AG20443 (cell line): ENCODE results near the gene OTUB2.

Source experiments
- DNase-seq: peaks from one replicate; pipeline ENCODE4 v3.0.0; 2012; ENCODE audit warnings: low spot score, mixed read lengths

Gene OTUB2

DNA sequence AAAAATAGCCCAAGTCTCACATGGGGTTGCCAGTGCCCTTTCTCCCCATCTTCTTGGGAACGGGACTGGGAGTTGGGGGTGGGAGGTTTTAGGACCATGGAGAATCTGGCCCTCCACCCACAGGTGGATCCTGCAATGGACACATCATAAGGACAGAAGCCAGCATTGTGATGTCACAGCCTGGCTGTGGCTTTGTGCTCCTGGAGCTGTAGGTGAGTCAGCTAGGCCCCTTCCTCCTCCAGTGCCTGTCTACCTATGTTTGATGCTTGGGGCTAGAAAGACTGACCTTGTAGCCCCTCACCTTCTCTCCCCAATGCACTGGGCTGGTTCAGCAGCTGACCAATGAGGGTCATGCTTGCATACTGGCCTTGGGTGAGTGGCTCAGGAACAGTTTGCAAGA lies 29.1 kb upstream of the OTUB2 start, which contains the start of gene CCDC197:
Gene CCDC197 (plus strand): TSS at position 220 of the 400 bp plus-strand sequence. CDS start 831 bp downstream, outside the sequence.
- DNase-seq = no peak

DNA sequence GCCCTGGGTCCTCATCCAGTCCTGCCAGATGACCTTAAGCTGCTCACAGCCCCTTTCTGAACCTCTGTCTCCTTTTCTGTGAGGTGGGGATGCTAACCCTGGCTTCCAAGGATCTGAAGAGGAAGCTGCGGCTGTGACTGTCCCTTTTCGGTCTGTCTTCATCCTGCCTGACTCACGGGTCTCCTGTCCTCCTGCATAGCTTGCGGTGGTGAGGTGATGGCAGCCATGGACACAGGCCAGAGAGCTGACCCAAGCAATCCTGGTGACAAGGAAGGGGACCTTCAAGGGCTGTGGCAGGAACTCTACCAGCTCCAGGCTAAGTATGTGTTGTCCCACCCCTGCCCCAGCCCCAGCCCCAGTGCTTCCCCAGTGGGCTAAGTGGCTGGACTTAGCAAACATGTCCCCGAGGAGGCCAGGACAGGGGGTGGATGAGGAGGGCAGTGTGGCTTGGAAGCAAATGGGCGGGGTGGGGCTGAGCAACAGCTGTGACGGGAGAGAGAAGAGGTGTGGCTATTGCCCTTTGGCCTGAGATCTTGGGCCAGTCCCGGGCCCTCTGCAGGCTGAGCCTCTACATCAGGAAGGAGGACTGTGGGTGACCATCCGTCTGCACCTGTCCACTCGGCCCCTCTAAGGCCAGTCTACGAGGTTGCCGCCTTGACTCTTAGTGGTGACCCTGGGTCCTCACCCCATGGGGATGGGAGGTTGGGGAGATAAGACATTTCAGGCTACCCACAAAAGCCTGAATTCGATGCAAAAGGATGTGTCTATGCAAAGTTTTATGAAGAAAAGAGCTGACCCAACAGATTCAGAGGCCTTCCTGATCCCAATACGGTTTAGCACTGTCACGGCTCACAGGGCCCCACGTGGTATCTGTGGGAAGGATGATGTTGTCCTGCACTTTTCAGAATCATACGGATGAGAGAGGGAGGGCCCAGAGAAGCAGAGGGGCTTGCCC lies 27.9 kb upstream of the OTUB2 start:
- no peak for DNase-seq

DNA sequence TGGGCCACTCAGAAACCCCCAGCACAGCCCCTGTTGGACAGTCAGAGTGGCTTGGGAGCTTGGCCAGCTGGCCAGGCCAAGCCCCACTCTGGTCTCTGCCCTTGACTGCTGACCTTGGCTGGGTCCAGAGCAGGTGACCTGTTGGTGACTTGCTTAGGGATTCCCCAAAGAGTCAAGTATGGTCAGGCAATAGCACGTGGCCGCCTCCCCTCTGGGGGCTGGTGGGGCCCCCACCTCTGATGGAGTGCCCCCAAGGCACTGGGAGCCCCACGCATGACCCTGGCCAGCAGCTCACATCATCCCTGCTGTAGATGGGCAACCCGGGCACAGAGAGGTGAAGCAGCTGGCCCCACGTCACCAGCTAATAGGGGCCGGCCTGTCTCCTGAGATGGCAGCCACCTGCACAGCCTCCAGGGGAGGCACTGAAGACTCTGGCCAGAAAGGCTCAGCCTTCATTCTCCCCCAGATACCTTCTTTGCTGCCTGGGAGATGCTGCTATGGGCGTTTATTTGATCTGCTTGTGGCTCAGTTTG lies 27.2 kb upstream of the OTUB2 start:
- no peak for DNase-seq

DNA sequence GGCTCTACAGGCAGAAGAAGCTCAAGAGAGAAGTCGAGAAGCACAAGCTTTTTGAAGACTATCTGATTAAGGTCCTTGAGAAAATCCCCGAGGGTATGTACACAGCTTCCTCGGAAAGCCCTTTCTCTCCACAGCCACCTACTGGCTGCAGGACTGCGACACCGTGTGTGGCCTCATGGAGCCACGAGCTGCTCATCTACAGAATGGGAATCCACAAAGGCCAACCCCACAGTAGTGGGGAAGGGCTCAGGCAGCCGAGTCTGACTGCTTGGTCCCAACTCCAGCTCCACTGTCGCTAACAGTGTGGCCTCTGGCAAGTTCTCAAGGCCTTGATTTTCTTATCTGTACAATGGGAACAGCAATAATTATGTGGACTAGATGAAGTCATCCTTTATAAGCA lies 26.6 kb upstream of the OTUB2 start:
- no peak for DNase-seq

DNA sequence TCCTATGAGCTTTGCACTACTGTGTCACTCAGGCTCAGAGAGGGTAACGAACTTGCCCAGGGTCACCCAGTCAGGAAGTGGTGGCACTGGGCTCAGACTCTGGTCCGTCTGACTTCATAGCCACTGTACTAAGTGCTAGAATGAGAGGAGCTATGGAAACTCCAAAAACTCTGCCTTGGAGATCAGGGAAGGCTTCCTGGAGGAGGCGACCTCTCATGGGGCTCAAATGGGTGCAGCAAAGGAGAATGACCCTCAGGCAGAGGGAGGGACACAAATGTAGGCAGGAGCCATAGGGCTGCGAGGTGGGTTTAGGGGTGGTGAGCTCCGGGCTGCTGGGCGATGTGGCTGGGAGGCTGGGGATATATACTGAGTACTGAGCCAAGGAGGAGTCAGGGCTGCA lies 25.9 kb upstream of the OTUB2 start:
- DNase-seq = no peak

DNA sequence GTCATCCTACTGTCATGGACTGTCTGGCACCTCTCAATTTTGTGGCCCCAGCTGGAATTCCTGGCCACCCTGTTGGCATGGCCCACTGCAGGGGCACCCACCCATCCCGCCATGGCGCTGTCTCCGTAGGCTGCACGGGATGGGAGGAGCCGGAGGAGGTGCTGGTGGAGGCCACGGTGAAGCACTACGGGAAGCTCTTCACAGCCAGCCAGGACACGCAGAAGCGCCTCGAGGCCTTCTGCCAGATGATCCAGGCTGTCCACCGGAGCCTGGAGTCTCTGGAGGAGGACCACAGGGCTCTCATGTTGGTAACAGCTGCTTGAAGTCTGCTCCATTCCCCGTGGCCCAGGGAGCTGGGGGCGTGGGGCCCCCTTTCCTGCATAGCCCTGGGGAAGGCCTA lies 25.1 kb upstream of the OTUB2 start:
- peak; percentile 36 for DNase-seq

DNA sequence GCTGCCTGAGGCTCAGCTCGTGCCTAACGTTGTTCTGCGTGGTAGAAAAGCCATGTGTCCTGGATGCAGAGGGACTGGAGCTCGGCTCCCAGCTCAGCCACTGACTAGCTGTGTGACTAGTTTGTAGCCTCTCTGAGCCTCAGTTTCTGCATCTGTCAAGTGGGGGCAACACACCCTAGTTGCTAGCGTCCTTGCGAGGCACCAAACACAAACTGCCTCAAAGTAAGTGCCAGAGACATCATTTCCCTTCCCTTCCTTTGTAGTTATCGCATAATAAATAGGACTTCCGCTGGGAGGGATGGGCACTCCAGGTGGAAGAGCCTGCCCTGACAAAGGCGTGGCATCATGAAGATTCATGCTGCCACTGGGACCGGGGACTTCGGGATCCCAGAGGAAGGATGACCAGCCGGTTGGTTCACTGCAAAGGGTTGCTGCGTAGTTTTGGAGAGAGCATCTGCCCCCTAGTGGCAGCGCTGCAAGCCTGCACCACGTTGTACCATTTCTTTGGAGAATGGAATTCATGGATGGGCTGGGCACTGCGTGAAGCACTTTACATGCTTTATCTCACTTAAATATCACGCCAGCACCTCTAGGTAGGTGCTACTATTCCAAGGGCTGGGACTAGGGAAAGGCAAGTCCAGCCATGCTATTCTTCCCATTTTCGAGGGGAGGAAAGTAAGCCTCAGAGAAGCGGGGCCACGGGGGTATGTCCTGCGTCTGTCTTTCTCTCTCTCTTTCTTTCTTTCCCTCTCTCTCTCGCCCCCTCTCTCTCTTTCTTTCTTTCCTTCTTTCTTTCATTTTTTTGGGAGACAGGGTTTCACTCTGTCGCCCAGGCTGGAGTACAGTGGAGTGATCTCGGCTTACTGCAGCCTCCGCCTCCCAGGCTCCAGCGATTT lies 24.4 kb upstream of the OTUB2 start:
- DNase-seq = peak; percentile 89

DNA sequence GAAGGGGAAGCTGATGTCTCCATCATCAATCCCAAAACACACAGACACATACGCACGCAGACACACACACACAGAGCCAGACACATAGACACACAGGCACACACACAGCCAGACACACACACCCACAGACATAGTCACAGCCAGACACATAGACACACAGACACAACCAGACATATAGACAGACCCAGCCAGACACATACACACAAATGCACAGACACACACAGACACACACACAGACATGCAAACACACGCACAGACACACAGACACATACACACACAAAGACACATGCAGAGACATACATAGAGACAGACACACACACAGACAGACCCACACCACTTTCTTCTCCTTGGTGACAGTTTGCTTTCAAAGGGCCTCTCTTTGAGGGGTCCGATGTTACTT lies 22.7 kb upstream of the OTUB2 start:
- no peak for DNase-seq

DNA sequence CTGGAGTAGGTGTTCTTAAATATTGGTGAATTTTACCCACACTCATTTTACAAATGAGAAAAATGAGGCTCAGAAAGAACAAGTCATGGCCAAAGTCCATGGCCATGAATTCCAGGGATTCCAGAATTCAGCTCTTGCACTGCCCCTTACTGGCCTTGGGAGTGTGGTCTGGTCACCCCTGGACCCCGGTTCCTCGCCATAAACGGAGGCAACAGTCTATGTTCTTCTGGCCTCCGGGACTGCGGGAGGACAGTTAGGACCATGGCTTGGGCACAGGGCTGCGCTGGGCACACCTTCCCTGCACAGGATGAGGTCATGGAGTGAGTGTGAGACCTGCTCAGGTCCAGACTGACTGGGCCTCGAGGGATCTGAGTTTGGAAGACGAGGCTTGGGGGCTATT lies 22.1 kb upstream of the OTUB2 start:
- no peak for DNase-seq

DNA sequence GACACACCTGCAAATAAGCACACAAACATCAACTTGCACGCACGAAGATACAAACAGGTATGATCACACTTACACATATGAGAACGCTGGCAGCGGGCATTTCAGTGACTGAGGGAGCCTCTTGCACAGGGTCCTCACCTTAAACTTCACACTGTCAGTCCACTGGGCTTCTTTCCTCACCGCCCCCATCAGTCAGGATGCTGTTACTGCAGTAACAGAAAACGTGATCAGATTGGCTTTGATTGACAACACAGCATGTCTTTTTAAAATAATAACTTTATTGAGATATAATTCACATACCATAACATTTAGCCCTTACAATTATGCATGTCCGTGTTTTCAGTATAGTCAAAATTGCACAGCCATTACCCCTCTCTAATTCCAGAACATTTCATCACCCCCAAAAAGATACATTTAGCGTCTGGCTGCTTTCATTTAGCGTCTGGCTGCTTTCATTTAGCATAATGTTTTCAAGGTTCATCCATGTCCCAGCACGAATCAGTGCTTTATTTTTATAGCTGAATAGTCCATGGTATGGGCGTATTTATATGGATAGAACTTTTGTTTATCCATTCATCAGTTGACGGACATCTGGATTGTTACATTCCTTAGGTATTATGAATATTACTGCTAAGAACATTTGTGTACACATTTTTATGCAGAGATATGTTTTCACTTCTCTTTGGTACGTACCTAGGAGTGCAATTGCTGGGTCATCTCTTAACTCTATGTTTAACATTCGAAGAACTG lies 20.6 kb upstream of the OTUB2 start:
- no peak for DNase-seq

DNA sequence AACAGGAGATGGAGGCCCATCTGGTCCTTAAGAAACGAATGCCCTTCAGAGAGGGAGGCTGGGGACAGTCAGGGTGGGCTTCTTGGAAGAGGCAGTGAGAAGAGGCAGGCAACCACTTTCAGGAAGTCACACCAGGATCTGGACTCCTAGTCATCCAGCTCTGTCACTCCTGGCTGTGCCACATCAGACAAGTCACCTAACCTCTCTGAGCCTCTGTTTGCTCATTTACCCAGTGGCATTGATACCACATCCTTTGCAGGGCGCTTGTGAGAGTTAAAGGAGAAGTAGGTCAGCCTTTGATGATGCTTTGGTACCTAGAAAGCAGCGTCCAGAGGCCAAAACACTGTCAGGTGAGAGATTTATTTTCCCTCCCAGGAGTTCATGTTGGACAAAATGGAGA lies 17.9 kb upstream of the OTUB2 start:
- no peak for DNase-seq

DNA sequence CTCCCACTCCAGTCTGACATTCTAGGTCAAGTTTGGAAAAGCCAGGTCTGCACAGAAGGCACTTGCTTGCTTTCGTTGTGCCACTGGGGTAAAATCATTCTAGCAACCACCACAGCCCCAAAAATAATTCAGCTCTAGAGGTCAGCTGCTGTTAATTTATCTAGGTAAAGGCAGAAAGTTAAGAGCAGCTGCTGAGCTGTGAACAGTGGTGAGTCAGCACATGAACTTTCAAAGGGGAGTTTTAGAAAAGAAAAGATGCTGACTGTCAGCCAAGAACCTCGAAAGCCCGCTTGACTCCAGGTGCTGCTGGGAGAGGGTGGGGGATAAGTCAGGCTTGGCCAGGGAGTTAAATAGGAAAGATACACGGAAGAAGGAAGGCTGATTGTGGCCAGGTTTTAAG lies 16.4 kb upstream of the OTUB2 start:
- peak; percentile 58 for DNase-seq

DNA sequence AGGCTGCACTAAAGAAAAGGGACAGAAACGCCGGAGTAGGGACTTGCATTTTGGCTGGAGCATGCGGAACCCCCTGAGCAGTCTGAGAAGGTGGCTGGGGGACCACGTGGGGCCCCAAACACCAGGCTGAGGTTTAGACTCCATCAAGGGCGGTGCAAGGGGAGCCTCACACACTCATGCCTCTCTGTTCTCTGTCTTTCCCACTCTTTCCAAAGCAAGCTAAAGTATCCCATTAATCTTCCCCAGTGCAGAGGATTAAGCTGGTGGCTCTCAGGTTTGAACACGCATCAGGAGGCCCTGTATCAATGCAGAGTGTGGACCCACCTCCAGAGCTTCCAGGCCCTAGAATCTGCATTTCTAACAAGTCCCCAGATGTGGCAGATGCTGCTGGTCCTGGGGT lies 15.5 kb upstream of the OTUB2 start:
- no peak for DNase-seq

DNA sequence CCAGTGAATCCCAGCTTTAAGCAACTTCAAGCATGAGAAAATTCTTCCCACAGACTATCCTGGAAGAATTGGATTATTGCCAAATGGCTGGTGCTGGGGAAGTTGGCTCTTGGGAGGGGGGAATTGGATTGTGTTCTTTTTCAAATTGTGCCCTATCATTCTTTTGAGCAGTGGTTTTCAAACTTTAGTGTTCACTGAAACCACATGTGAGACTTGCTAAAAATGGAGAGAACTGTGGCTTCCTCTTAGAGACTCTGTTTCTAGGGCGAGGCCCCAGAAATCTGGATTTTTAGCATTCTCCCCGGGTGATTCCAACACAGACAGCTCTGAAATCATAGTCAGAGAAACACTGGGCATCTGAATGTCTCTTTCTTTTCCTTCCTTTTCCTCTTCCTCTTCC lies 14.3 kb upstream of the OTUB2 start:
- DNase-seq = peak; percentile 66

DNA sequence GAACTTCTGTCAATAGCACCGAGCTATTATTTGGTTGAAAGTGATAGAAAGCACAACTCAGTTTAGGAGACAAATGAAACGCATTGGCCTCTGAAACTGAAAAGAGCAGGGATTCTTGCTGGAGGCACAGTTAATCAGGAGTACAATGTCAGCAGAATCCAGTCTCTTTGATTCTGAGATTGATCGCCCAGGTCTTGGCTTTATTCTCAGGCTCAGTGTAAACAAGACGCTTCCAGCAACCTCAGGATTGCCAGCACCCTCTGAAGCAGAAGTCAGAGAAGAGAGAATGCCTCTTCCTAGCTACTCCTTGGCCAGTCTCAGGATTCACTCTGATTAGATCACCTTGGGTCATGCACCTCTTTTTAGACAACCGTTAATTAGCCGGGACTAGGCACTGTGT lies 11.8 kb upstream of the OTUB2 start:
- DNase-seq = no peak

DNA sequence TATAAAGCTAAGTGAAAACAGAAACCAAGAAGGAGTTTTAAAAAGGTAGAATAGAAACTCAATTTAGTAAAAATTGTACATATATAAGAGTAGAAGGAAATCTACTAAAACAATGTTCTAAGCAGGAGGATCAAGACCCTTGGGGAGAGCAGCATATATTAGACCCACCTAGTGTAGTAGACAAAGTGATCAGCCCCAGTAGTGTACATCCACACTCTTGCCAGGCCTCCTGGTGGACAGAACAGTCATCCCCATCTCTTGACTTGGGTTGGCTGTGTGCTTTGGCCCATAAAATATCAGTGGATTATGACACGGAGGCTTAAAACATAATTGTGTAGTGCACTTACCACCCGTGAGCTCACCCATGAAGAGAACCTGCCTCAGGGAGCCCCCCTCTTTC lies 10.9 kb upstream of the OTUB2 start:
- DNase-seq = no peak

DNA sequence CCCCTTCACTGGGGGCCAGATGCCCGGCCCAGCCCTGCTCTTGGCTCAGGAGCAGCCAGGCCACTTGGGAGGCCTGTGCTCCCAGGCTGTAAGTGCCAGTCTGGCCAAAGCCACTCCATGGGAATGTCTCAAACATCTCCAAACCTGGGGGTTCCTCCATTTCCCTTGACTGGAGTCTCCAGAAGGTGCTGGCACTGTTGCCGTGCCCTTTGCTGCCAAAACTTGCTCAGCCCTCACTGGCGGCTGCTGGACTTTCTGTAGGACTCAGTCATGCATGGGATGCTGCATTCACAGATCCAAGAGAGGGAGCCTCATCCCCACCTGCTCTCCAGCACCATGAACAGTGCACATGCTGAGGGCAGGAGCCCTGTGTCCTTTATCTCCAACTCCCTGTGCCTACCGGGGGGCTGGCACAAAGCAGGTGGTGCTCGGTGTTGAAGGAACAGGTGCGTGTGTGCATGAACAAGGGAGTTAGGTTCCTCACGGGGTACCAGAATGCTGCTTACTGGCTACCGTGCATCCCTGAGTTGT lies 9.6 kb upstream of the OTUB2 start:
- DNase-seq = no peak

DNA sequence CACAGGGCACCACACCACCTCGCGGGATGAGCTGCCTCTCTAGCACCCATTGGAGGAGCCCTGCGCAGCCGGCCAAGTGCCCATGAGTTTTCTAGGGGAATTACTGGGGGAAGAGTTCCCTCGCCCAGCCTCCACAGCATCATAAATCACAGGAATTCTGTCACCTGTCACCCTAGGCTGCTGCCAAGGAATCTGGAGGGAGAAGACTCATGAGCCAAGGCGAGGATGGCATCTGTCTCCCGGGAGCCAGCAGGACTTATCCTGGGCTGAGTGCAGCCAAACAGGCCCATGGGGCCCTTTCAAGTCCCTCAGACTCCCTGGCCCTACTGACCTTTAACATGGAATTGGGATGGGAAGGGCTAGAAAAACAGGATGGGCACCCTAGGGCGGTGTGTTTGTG lies 7.8 kb upstream of the OTUB2 start:
- no peak for DNase-seq

DNA sequence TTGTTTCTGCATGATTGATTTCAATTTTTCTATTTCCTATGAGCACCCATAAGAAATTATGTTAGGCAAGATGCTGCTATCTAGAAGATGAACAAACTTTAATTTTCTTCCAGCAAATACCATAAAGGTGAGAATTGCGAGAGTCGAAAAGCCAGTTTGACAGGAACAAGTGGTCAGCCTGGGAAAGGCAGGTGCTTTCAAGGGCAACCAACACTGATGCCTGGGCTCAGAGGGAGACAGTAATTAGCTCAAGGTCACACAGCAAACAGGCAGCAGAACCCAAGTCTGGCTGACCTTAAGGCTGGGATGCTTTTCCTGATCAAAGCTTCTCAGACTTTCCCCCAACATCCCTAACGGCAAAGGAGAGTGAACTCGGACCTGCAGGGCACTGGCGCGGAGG lies 6.8 kb upstream of the OTUB2 start:
- no peak for DNase-seq

DNA sequence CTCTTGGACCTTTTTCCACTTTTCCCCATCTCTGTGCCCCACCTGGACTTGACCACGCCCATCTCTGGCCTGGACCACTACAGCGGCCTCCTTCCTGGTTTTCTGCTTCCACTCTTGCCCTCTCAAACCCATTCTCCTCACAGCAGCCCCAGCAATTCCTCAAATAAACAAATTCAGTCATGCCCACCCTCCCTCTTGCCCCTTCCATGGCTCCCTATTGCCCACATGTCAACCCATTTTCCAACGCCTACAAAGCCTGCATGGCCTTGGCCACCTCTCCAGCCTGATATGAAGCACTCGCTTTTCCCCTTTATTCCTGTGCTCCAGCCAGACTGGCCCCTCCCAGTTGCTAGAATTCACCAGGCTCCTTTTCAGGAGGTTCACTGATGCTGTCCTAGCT lies 5.9 kb upstream of the OTUB2 start:
- DNase-seq = no peak

DNA sequence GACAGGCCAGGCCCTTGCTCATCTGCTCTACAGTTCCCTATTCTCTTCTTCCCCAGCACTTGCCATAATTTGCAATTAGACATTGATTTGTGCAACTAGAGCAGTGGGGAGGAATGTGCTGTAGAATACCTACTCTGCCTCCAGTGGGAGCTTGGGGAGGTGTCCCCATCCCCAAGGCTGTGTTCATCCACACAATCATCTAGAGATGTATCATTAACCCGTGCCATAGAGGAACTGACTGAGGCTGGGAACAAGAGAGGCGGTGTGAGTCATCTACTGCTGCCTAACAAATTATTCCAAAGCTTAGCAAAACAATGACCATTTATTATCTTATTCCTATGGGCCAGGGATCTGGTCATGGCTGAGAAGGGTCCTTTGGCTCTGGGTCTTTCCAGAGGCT lies 5.1 kb upstream of the OTUB2 start:
- peak; percentile 48 for DNase-seq
